ENCODE measurements around the gene EFS.

EFS gene

GRCh38 chr14:23366426-23366921 is 1.5 kb upstream of the EFS start:
- Histone ChIP-seq H3K9ac (ENCODE audit: low read length) (no peak overlapping the region), H2AFZ (ENCODE audit: low read length) (no peak overlapping the region), H3F3A (ENCODE audit: insufficient read depth, low read length) (no peaks in the 10 kb centered on the region), H3K4me2 (ENCODE audit: low read depth, low read length) (no peak overlapping the region), H3K27ac (ENCODE audit: low read length) (no peak overlapping the region), H3K9me3 (replicated peaks; ENCODE audit: insufficient read depth, low read length) (no peaks in the 10 kb centered on the region), H3K4me3 (ENCODE audit: low read length) (no peak overlapping the region), H3K9me2 (replicated peaks; ENCODE audit: insufficient read depth, low read length) (no peaks in the 10 kb centered on the region), H3K4me1 (ENCODE audit: low read length) (no peaks in the 10 kb centered on the region), H4K20me1 (ENCODE audit: insufficient read depth, low read length) (no peaks in the 10 kb centered on the region), H3K36me3 (replicated peaks; ENCODE audit: insufficient read depth, low read length) (no peaks in the 10 kb centered on the region), H3K79me2 (ENCODE audit: low read length) (no peaks in the 10 kb centered on the region), H3K27me3 (replicated peaks; ENCODE audit: insufficient read depth, low read length) (peaks cover 7% of the 10 kb centered on the region)
- DNase-seq, result no peak
- TF ChIP-seq EZH2 (optimal IDR thresholded peaks at IDR 0.05; ENCODE audit: low read depth, low read length) (no peak), EZH2phosphoT487 (IDR thresholded peaks at IDR 0.05; ENCODE audit: low read length) (no peak)
- TF ChIP-seq, protein P1, sequence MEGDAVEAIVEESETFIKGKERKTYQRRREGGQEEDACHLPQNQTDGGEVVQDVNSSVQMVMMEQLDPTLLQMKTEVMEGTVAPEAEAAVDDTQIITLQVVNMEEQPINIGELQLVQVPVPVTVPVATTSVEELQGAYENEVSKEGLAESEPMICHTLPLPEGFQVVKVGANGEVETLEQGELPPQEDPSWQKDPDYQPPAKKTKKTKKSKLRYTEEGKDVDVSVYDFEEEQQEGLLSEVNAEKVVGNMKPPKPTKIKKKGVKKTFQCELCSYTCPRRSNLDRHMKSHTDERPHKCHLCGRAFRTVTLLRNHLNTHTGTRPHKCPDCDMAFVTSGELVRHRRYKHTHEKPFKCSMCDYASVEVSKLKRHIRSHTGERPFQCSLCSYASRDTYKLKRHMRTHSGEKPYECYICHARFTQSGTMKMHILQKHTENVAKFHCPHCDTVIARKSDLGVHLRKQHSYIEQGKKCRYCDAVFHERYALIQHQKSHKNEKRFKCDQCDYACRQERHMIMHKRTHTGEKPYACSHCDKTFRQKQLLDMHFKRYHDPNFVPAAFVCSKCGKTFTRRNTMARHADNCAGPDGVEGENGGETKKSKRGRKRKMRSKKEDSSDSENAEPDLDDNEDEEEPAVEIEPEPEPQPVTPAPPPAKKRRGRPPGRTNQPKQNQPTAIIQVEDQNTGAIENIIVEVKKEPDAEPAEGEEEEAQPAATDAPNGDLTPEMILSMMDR (IDR thresholded peaks at IDR 0.05; ENCODE audit: low read length), result no peak

DNA sequence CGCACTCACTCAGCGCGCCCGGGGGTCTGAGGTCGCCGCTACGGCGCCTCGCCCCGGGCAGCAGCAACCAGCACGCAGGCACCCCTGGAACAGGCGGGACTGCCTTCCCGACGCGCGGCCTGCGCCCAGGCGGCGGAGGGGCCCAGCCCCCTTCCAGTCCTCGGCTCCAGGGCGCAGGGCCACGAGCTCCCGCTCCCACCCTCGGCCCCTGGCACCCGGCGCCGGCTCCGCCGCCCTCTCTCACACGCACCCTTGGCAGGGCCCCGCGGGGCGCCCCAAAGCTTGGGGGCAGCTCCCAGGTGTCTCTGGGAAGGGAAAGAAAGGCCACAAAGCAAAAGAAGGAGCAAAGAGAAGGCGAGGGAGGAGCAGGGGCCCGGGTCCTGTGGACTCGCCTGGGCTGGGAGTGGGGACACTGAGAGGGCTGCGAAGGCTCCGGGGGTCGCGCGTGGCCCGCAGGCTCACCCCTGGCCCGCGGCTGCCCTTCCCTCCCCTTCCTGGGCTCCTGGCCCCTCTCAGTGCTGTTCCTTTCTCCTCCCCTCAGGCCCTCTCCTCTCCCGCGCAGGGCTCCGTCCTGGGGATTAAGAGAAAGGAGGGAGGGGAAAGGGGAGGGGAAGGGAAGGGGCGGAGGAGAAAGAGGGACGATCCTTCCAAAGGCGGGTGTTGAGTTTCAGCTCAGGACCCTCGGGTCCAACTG is 907 bp upstream of the EFS start:
- TF ChIP-seq, protein P1 (IDR thresholded peaks at IDR 0.05; ENCODE audit: low read length), result no peak
- TF ChIP-seq EZH2 (optimal IDR thresholded peaks at IDR 0.05; ENCODE audit: low read depth, low read length) (no peak), EZH2phosphoT487 (IDR thresholded peaks at IDR 0.05; ENCODE audit: low read length) (no peak)
- Histone ChIP-seq H3K9me3 (replicated peaks; ENCODE audit: insufficient read depth, low read length) (no peaks in the 10 kb centered on the region), H3K9ac (ENCODE audit: low read length) (no peak overlapping the region), H3K27ac (ENCODE audit: low read length) (no peak overlapping the region), H3K36me3 (replicated peaks; ENCODE audit: insufficient read depth, low read length) (no peaks in the 10 kb centered on the region), H3K4me1 (ENCODE audit: low read length) (no peaks in the 10 kb centered on the region), H3K79me2 (ENCODE audit: low read length) (no peaks in the 10 kb centered on the region), H3K9me2 (replicated peaks; ENCODE audit: insufficient read depth, low read length) (no peaks in the 10 kb centered on the region), H3F3A (ENCODE audit: insufficient read depth, low read length) (no peaks in the 10 kb centered on the region), H3K4me2 (ENCODE audit: low read depth, low read length) (no peak overlapping the region), H2AFZ (ENCODE audit: low read length) (no peak overlapping the region), H4K20me1 (ENCODE audit: insufficient read depth, low read length) (no peaks in the 10 kb centered on the region), H3K27me3 (replicated peaks; ENCODE audit: insufficient read depth, low read length) (peaks cover 7% of the 10 kb centered on the region), H3K4me3 (ENCODE audit: low read length) (no peak overlapping the region)
- DNase-seq, result no peak

DNA sequence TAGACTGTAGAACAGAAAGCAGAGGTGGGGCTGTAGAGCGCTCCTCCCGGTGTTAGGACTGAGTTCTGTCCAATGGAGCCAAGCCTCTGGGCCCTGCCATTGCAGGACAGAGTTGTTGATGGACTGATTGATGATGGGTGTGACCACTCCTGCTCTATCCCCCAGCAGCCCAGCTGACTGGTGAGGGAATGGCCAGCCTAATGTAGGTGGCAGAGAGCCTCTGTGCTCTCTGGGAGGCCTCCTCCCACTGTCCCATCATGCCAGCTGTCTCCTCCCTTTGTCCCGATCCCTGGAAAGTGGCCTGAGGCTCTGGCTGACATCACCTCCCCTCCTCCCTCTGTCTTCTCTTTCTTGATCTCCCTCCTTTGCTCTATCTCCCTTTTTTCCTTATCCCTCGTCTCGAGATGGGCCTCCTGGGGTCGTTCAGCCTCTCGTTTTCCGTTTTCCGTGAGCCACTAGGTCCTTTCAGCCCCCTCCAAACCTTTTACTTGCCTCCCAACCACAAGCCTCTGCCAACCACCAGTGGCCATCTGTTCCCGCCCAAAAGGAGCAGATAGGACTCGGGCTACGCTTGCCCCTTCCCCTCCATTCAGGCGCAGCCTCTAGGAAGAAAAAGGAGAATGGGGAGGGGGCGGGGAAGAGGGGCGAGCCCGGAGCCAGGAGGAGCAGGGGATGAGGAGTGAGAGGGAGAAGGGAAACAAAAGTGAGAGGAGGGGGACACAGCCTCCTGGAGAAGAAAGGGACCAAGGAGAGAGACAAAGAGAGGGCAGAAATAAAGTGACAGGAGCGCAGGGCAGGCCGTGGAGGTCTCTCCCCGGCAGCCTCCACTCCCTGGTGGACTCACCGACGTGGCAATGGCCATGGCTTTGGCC is 572 bp downstream of the EFS start:
- Histone ChIP-seq H3K4me2 (ENCODE audit: low read depth, low read length) (no peak overlapping the region), H3K9ac (ENCODE audit: low read length) (no peak overlapping the region), H3K36me3 (replicated peaks; ENCODE audit: insufficient read depth, low read length) (no peaks in the 10 kb centered on the region), H3K9me2 (replicated peaks; ENCODE audit: insufficient read depth, low read length) (no peaks in the 10 kb centered on the region), H3K4me1 (ENCODE audit: low read length) (no peaks in the 10 kb centered on the region), H3K9me3 (replicated peaks; ENCODE audit: insufficient read depth, low read length) (no peaks in the 10 kb centered on the region), H2AFZ (ENCODE audit: low read length) (no peak overlapping the region), H3K27ac (ENCODE audit: low read length) (no peak overlapping the region), H3F3A (ENCODE audit: insufficient read depth, low read length) (no peaks in the 10 kb centered on the region), H4K20me1 (ENCODE audit: insufficient read depth, low read length) (no peaks in the 10 kb centered on the region), H3K79me2 (ENCODE audit: low read length) (no peaks in the 10 kb centered on the region), H3K4me3 (ENCODE audit: low read length) (no peak overlapping the region), H3K27me3 (replicated peaks; ENCODE audit: insufficient read depth, low read length) (peaks cover 7% of the 10 kb centered on the region)
- no peak for DNase-seq
- TF ChIP-seq, protein P1 (IDR thresholded peaks at IDR 0.05; ENCODE audit: low read length), result no peak
- TF ChIP-seq EZH2 (optimal IDR thresholded peaks at IDR 0.05; ENCODE audit: low read depth, low read length) (no peak), EZH2phosphoT487 (IDR thresholded peaks at IDR 0.05; ENCODE audit: low read length) (no peak)

Measured in MM.1S (cell line).